ENCODE results near the gene FGF19. TPM values are rescaled to one million over a fixed set of nuclear protein-coding genes. Genes with fewer than 3 reads are reported as not detected.
A peak's percentile ranks its signal among the peaks of the same experiment; 100 is the strongest.

Gene FGF19
- total RNA-seq, 2 donors from 2014 or later: not detected

DNA sequence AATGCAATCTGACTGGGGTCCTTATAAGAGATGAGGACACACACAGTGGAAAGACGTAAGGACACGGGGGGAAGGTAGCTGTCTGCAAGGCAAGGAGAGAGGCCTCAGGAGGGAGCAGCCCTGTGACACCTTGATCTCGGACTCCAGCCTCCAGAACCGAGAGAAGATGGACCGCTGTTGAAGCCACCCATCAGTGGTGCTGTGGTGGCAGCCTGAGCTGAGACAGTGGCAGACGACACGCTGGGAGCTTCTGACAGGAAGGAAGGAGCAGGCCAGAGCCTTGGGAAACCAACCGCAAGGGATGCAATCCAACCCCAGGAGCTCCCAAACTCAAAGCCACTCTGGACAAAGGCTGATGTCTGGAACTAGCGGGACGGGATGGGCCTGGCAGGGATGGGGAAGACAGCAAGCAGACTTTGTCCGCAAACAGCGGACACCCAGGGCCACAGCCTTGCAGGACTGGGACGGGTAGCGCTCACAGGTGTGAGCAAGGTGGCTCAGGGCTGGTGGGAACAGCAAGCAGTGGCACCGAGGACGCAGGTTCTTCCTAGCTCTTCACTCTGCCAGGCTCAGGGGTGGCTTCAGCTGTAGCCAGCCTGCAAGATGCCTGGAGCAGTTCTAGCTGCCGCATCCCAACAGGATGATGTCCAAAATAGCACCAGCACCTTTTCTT is 39.6 kb downstream of the FGF19 start:
- H3K9me3 ChIP-seq: no peaks in the 10 kb centered on the region
- no peak overlapping the region for H3K4me3 ChIP-seq
- 91 to 96% methylated on average over 16 to 17 of the region's 17 CpGs for WGBS, 2 donors
- H3K27ac ChIP-seq: no peak overlapping the region
- no peak for ATAC-seq
- intact Hi-C loops (cut with DNase I): no loop called here
- H3K36me3 ChIP-seq (replicated peaks in 1 of 2; ENCODE audit: insufficient read depth in 1 of 2, low read depth in 2 of 2): peaks cover 0 to 10% of the 10 kb centered on the region in 2 donors
- no peaks in the 10 kb centered on the region for H3K4me1 ChIP-seq
- TF ChIP-seq CTCF (IDR thresholded peaks at IDR 0.05) (no peak), POLR2A (IDR thresholded peaks at IDR 0.05) (no peak)
- no peak for DNase-seq
- no peaks in the 10 kb centered on the region for H3K27me3 ChIP-seq

DNA sequence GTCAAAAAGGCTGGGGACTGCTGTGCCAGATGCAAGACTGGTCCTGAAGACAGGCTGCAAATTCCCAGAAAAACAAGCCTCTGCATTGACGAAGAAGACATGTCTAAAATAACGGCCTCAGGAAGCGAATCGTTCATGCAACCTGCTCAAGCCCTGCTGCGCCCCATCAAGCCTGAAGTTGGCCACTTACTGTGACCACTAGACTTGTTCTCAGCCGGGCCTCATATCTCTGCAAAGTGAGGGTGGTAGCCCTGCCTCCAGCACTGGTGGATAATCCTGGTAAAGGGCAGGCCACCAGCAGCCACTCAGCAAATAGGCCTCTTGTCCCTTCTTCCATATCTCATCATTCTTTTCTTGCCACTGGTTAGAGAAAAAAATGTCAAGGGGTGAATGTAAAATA is 40.5 kb downstream of the FGF19 start:
- H3K4me3 ChIP-seq: no peak overlapping the region
- DNase-seq (no peak), ATAC-seq (no peak)
- no peaks in the 10 kb centered on the region for H3K27me3 ChIP-seq
- no peak overlapping the region for H3K27ac ChIP-seq
- peaks cover 0 to 10% of the 10 kb centered on the region in 2 donors for H3K36me3 ChIP-seq (replicated peaks in 1 of 2; ENCODE audit: insufficient read depth in 1 of 2, low read depth in 2 of 2)
- no peaks in the 10 kb centered on the region for H3K4me1 ChIP-seq
- H3K9me3 ChIP-seq: no peaks in the 10 kb centered on the region
- WGBS, 2 donors: 78 to 85% methylated on average over 6 of the region's 6 CpGs
- no peak for TF ChIP-seq CTCF (IDR thresholded peaks at IDR 0.05)
- no peak for TF ChIP-seq POLR2A (IDR thresholded peaks at IDR 0.05)
- intact Hi-C loops (cut with DNase I): no loop called here

DNA sequence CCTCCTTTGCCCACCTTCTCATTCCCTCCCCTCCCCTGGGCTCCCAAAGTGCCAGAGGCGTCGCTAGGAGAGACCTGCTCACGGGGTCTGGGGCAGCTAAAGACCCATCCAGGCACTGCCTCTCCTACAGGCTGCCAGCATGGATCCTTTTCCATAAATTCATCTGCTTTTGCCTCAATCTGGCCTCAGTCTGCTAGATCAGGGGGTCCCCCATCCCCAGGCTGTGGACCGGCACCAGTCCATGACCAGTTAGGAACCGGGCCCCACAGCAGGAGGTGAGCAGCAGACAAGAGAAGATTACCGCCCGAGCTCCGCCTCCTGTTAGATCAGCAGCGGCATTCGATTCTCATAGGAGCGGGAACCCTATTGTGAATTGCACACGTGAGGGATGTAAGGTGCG is 41.0 kb downstream of the FGF19 start:
- H3K27me3 ChIP-seq: no peaks in the 10 kb centered on the region
- WGBS, 2 donors: 94 to 97% methylated on average over 3 to 13 of the region's 13 CpGs
- H3K27ac ChIP-seq: no peak overlapping the region
- ATAC-seq: no peak
- intact Hi-C loops (cut with DNase I): no loop called here
- peaks cover 0 to 10% of the 10 kb centered on the region in 2 donors for H3K36me3 ChIP-seq (replicated peaks in 1 of 2; ENCODE audit: insufficient read depth in 1 of 2, low read depth in 2 of 2)
- no peaks in the 10 kb centered on the region for H3K4me1 ChIP-seq
- TF ChIP-seq POLR2A (IDR thresholded peaks at IDR 0.05) (no peak), CTCF (IDR thresholded peaks at IDR 0.05) (no peak)
- H3K4me3 ChIP-seq: no peak overlapping the region
- H3K9me3 ChIP-seq: no peaks in the 10 kb centered on the region
- DNase-seq: no peak

DNA sequence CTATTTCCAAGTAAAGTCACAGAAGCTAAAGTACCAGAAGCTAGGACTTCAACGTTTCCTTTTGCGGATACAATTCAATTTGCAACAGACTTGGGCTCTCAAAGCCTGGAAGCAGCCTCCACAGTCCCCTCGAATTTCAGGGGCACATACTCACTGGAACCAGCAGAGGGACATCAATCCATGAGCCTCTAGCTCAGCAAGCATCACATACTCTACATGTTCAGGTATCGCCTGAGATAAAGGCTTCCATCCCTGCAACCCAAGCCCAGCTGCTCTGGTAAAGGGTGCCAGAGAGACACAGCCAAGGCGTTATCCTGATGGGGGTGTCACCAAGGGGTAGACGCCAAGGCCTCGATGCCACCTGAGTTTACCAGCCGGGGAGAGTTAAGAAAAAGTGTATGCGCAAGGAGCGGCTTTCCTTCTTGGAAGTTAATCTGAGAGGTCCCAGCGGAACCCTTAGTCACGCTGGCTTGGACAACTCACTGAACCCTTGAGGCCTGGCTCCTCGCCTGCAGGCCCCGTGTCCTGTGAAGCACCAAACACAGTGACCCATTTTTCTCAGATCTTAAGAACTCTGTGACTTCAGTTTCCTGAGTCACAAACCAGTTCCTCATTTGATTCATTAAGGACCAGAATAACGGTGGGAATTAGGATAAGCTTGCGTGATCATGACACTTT is 41.7 kb downstream of the FGF19 start:
- ATAC-seq: no peak
- Histone ChIP-seq H3K4me1 (no peaks in the 10 kb centered on the region), H3K36me3 (replicated peaks in 1 of 2; ENCODE audit: insufficient read depth in 1 of 2, low read depth in 2 of 2) (peaks cover 0 to 10% of the 10 kb centered on the region in 2 donors), H3K27me3 (no peaks in the 10 kb centered on the region), H3K27ac (no peak overlapping the region), H3K4me3 (no peak overlapping the region), H3K9me3 (no peaks in the 10 kb centered on the region)
- 80 to 89% methylated on average over 16 of the region's 16 CpGs for WGBS, 2 donors
- intact Hi-C loops (cut with DNase I): no loop called here
- no peak for TF ChIP-seq POLR2A (IDR thresholded peaks at IDR 0.05)
- TF ChIP-seq CTCF (IDR thresholded peaks at IDR 0.05): no peak
- DNase-seq: peak in 2 of 4 donors; percentile 18 to 27

DNA sequence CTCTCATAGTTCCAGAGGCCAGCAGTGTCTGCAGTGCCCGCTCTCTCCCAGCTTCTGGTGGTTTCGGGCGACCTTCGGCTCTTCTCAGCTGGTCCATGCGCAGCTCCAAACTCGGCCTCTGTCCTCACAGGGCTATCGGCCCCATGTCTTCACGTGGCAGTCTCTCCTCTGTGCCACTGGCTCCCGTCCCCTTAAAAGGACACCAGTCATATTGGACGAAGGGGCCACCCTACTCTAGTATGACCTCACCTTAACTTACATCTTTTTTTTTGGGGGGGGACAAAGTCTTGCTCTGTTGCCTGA is 42.5 kb downstream of the FGF19 start:
- Histone ChIP-seq H3K4me3 (no peak overlapping the region), H3K4me1 (no peaks in the 10 kb centered on the region), H3K9me3 (no peaks in the 10 kb centered on the region), H3K27me3 (no peaks in the 10 kb centered on the region), H3K27ac (no peak overlapping the region), H3K36me3 (replicated peaks in 1 of 2; ENCODE audit: insufficient read depth in 1 of 2, low read depth in 2 of 2) (peaks cover 0 to 5% of the 10 kb centered on the region in 2 donors)
- WGBS, 2 donors: 80 to 82% methylated on average over 10 of the region's 10 CpGs
- no peak for TF ChIP-seq CTCF (IDR thresholded peaks at IDR 0.05)
- no peak for TF ChIP-seq POLR2A (IDR thresholded peaks at IDR 0.05)
- no peak for ATAC-seq
- intact Hi-C loops (cut with DNase I): no loop called here
- no peak for DNase-seq

Data from body of pancreas (tissue), 4 donors.